GM12872 (cell line): ENCODE measurements around the gene ADARB2.

Experiments
- CTCF ChIP-seq: IDR thresholded peaks from 3 replicates; pipeline ENCODE4 v1.5.1; 2011; ENCODE audit warnings: low read depth, mild to moderate bottlenecking, low read length, moderate library complexity; ENCODE audit not compliant: insufficient read depth

ADARB2 gene

GRCh38 chr10:1232164-1232911, 505.0 kb downstream of the ADARB2 start:
- TF ChIP-seq CTCF = no peak

GRCh38 chr10:1230592-1231275, 506.6 kb downstream of the ADARB2 start:
- no peak for TF ChIP-seq CTCF

DNA sequence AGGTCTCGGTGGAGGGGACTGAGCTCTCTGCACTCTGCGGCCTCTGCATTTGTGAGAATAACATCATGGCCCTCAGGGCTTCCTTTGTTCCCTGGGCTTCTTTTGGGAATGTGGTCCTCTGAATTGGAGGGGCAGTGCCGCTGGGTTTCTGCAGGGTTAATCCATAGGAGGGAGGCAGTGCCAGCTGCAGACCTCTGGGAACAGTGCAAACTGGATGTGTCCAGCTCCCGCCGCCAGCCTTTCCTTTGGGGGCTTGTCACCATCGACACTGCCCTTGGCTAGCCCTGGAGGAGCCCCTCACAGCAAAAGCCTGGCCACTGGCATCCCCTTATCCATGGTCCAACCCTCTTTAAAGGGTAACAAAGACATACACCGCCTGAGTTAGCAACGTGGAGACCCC, 507.2 kb downstream of the ADARB2 start:
- TF ChIP-seq CTCF = no peak

DNA sequence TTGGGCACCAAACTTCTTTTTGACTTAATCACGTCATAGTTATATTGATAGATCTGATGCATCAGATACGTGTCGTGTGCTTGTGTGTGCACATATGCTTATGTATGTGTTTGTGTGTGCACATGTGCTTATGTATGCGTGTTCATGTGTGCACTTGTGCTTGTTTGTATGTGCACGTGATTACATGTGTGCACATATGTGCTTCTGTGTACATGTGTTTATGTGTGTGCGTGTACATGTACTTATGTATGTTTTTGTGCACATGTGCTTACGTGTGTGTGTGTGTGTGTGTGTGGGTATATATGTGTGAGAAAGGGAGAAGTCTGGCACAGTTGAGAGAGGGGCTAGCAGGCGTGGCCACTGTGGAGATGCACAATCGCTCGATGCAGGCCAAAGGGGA, 507.8 kb downstream of the ADARB2 start:
- TF ChIP-seq CTCF = no peak

GRCh38 chr10:1229116-1229515, 508.2 kb downstream of the ADARB2 start:
- no peak for TF ChIP-seq CTCF

DNA sequence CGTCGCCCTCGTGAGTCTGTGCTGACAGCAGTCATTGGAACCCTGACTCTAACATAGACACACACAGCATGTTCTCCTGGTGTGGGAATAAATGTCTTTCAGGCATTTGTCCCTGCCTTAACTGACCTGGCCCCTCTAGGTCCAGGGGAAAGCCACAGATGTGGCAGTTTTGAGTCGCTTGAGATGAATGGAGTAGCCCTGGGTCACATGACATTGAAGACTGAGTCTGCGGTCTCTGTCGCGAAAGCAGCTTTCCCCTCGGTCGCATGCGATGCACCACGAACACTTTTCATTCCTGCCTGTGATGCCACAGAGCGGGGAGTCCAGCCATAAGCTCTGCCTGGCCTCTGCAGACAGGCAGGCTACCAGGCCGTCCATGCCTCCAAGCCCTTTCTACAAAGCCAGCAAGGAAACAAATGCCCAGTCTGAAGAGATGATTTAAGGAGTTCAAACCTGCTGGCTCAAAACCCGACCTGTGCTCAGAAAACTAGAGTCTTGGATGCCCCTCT, 508.8 kb downstream of the ADARB2 start:
- TF ChIP-seq CTCF = no peak

- no peak for TF ChIP-seq CTCF
Measured at GRCh38 chr10:1227510-1228402, 509.6 kb downstream of the ADARB2 start.
